A673 (cell line): ENCODE data around the gene CLHC1. TPM values are rescaled to one million over a fixed set of nuclear protein-coding genes. Genes with fewer than 3 reads are reported as not detected.
"Not testable (repeated sequence)": the region's sequence is repeated elsewhere in the genome, so short reads cannot be mapped to it uniquely, and the experiment has no call there.

Source experiments
- BruUV-seq: library from RNA; stranded (reverse); fragments of 400-500 nt; replicated peaks from 2 replicates; lab custom pipeline; 2021; lab: Mats Ljungman, UMichigan
- CTCF ChIA-PET: fragments of 300-600 bp; sonication (Branson Sonifier 250); formaldehyde crosslinking; loops from one replicate; lab custom pipeline; 2022; ENCODE audit warnings: antibody characterized with exemption; lab: Charles Lee
- POLR2A ChIA-PET: fragments of 300-600 bp; sonication (Branson Sonifier 250); formaldehyde crosslinking; loops from one replicate; lab custom pipeline; 2022; ENCODE audit warnings: antibody characterized with exemption; ENCODE audit not compliant: low non-redundant PET; lab: Charles Lee
- DNase-seq: peaks from one replicate; pipeline ENCODE4 v3.0.0-alpha.2; 2015; ENCODE audit warnings: low spot score
- H3K27ac ChIP-seq: fragments of 200-600 bp; sonication (generic); 2 replicates; pipeline ENCODE4 v1.5.1; 2016; ENCODE audit warnings: mixed run types, low read depth, mild to moderate bottlenecking, mixed read lengths, antibody characterized with exemption, low read length; ENCODE audit not compliant: poor library complexity, severe bottlenecking
- H3K27me3 ChIP-seq: fragments of 200-600 bp; sonication (generic); replicated peaks from 2 replicates; pipeline ENCODE4 v1.6.1; 2017; ENCODE audit warnings: mixed run types, low read depth, mild to moderate bottlenecking, mixed read lengths, antibody characterized with exemption, low read length; ENCODE audit not compliant: insufficient read depth, poor library complexity
- H3K36me3 ChIP-seq: fragments of 200-600 bp; sonication (generic); 2 replicates; pipeline ENCODE4 v1.6.1; 2016; ENCODE audit warnings: mixed run types, mild to moderate bottlenecking, mixed read lengths, antibody characterized with exemption, low read length; ENCODE audit not compliant: insufficient read depth, poor library complexity, severe bottlenecking
- H3K4me1 ChIP-seq: fragments of 200-600 bp; sonication (generic); 2 replicates; pipeline ENCODE4 v1.6.1; 2017; ENCODE audit warnings: mixed run types, mild to moderate bottlenecking, mixed read lengths, antibody characterized with exemption, low read length; ENCODE audit not compliant: insufficient read depth, poor library complexity, severe bottlenecking
- H3K4me3 ChIP-seq: fragments of 200-600 bp; sonication (generic); 2 replicates; pipeline ENCODE4 v1.5.1; 2016; ENCODE audit warnings: low read depth, mixed run types, mild to moderate bottlenecking, mixed read lengths, low read length; ENCODE audit not compliant: poor library complexity, severe bottlenecking
- H3K9me3 ChIP-seq: fragments of 200-600 bp; sonication (generic); 2 replicates; pipeline ENCODE4 v1.6.1; 2016; ENCODE audit warnings: mixed run types, low read depth, mild to moderate bottlenecking, mixed read lengths, antibody characterized with exemption, low read length; ENCODE audit not compliant: poor library complexity, severe bottlenecking
- CTCF ChIP-seq: fragments of 300-800, 200-600 bp; sonication (generic); conservative IDR thresholded peaks from 2 replicates; pipeline ENCODE4 v1.5.1; 2017; ENCODE audit warnings: low read depth, mild to moderate bottlenecking, antibody characterized with exemption, low read length, moderate library complexity, mixed read lengths
- EZH2 ChIP-seq: fragments of 200-600 bp; sonication (generic); IDR thresholded peaks from 2 replicates; pipeline ENCODE4 v1.6.1; 2017; ENCODE audit warnings: borderline replicate concordance, low read depth, mild to moderate bottlenecking, mixed read lengths, antibody characterized with exemption, low read length; ENCODE audit not compliant: poor library complexity, severe bottlenecking
- intact Hi-C: fragments of 100-400 bp; cut with micrococcal nuclease; formaldehyde crosslinking; loops from one replicate; pipeline ENCODE4 v1.10.0; 2022; ENCODE audit not compliant: unreplicated experiment
- total RNA-seq: library from RNA; stranded (reverse); gene quantifications from 2 replicates; pipeline ENCODE4 v1.2.3, GENCODE V29; 2021

Gene CLHC1
- total RNA-seq, 1 experiment from 2014 or later = 9.1 TPM

DNA sequence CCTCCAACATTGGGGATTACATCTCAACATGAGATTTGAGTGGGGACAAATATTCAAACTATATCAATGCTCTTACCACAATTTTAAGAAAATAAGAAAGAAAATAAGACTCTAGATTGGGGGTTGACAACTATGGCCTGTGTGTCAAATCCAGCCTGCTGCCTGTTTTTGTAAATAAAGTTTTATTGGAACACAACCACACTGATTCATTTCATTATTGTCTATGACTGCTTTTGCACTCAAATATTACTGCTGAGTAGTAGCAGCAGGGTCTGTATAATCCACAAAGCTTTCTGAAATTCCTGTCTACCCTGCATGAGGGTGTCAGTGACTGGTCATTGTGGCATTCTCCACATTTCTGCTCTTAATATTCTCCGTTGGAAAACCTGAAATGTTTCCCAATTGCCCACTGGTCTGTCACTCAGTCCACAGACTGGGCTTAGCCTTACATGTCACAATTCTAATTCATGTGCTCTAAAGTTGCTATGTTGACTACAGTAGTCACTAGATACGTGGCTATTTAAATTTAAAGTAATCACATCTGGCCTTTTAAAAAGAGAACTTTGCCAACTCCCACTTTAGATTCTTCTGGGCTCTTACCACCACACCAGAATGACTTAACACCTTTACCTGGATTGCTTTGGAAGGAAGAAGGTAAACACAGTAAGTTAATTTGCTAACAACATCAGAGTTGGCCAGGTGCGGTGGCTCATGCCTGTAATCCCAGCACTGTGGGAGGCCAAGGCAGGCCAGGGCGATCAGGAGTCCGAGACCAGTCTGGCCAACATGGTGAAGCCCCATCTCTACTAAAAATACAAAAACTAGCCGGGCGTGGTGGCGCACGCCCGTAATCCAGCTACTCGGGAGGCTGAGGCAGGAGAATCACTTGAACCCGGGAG is 86.9 kb downstream of the CLHC1 start:
- H3K36me3 ChIP-seq = no peaks in the 10 kb centered on the region

GRCh38 chr2:55143706-55144105 is 88.4 kb downstream of the CLHC1 start:
- intact Hi-C loops, H3K4me1 ChIP-seq, H3K4me3 ChIP-seq, H3K27ac ChIP-seq, H3K27me3 ChIP-seq, CTCF ChIA-PET, H3K36me3 ChIP-seq, POLR2A ChIA-PET, BruUV-seq, H3K9me3 ChIP-seq, DNase-seq: not testable (repeated sequence)

More for the DNA sequence above, 86.9 kb downstream of the CLHC1 start:
- Histone ChIP-seq H3K9me3 (no peaks in the 10 kb centered on the region), H3K27ac (no peak overlapping the region), H3K27me3 (no peaks in the 10 kb centered on the region), H3K4me1 (no peaks in the 10 kb centered on the region), H3K4me3 (no peak overlapping the region)
- DNase-seq = no peak
- CTCF ChIA-PET = no interaction called here
- no TSS peak for BruUV-seq
- intact Hi-C loops = no loop called here
- TF ChIP-seq CTCF (no peak), EZH2 (no peak)
- POLR2A ChIA-PET = no interaction called here

DNA sequence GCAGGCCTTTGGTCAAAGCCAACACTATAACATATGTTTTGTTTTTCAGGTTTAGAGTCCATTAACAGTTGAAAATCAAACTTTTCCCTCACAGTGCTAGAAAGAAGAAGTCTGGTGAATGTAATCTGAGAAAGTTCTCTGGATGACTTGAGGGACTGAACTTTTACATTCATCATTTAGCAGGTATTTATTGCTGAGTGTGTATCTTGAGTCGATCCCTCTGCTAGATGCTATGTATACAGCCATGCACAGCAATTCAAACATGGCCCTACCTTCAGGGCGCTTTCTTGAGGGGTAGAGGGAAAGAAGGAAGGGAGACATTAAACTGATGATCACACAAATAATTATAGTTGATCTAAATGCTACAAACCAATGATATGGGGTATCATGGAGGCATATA is 89.6 kb downstream of the CLHC1 start:
- Histone ChIP-seq H3K4me1 (no peaks in the 10 kb centered on the region), H3K9me3 (no peaks in the 10 kb centered on the region), H3K4me3 (no peak overlapping the region), H3K27ac (no peak overlapping the region), H3K27me3 (no peaks in the 10 kb centered on the region), H3K36me3 (no peaks in the 10 kb centered on the region)
- ChIA-PET CTCF (no interaction called here), POLR2A (no interaction called here)
- TF ChIP-seq CTCF (no peak), EZH2 (no peak)
- no peak for DNase-seq
- intact Hi-C loops = no loop called here
- no TSS peak for BruUV-seq
